Measurements from ENCODE around the gene TMEM131. TPM values are rescaled to one million over a fixed set of nuclear protein-coding genes. Genes with fewer than 3 reads are reported as not detected.

The TMEM131 gene
- total and polyA plus RNA-seq, 2 of the 8 experiments (the other 6 are each of a cell fraction or from before 2014, with no cell fraction given): 9.7 to 22.9 TPM

GRCh38 chr2:97719362-97720155, 276.2 kb downstream of the TMEM131 start (continued):
- no peak for TF ChIP-seq SIN3A (conservative IDR thresholded peaks at IDR 0.05 in 1 of 2, IDR thresholded peaks at IDR 0.05 in 1 of 2; ENCODE audit: low read depth in 1 of 2, low read length in 2 of 2)

Measured in H1 (cell line).